Activated naive CD4-positive, alpha-beta T cell treated with anti-CD3 and anti-CD28 coated beads, Interleukin-2, amount 50 U/mL, for 16 hours (primary cell): Measurements from ENCODE around the gene PRPF40A.
A peak's percentile ranks its signal among the peaks of the same experiment; 100 is the strongest.
"Not testable (repeated sequence)": the region's sequence is repeated elsewhere in the genome, so short reads cannot be mapped to it uniquely, and the experiment has no call there.

Source experiments
- DNase-seq: peaks from one replicate; pipeline ENCODE4 v3.0.0-alpha.2; 2020

Gene PRPF40A

DNA sequence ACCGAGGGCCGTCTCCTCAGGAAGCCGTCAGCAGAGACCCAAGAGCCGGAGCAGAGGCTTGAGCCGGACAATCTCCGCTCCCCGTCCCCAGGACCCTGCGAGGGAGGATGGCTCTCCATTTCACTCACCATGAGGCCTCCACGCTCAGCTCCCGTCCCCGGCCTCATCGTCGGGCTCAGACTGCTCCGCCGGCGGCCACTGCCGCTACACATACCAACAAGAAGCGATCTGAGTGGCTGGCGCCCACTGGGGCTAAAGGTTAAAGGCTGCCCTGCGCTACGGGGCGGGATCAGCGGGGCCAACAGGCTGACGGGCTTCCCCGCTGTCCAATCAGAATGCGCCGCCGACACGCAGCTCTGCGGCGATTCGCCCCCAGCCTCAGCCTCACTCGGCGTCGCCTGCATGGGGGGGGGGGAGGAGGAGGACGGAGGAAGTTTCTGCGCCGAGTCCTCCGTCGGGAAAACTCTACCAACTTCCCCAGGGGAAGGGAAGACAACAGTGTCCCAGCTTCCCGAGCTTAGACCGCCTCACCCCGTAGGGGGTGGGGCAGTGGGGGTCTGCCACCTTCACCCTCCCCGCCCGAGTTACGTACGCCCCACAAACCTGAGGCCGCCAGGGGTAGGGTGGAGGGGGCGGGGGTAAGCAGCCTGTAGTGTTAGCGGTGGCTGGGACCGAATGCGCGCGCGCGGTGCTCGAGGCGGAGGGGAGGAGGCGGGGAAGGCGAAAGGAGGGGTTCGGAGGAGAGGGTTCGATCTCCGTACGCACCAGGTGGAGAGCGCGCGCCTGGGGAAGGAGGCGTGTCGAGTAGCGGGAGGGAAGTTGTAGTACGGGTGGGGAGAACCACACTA is at the start of gene PRPF40A:
Gene PRPF40A, minus strand, starts transcription at position 234 of the 848 bp plus-strand sequence. Its CDS starts 22 bp downstream, at position 212.
- peak; percentile 99 for DNase-seq

DNA sequence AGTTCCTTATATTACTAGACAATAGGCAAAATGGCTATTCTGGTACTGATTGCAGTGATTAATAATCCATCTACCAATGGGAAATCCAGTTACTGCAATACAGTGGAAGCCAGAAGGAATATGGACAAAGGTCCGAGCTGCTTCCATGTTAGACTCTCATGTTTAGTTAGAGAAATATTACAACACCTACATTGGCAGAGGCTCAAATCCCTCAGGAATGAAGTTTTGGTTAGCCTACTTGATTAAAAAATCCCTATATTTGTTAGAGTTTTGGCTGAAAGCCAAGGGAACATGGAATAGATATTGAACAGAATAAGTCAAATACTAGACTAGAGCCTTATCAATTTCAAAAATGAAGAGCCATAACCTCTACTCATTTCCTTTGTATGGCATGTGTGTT is 49.7 kb upstream of the PRPF40A start:
- no peak for DNase-seq

DNA sequence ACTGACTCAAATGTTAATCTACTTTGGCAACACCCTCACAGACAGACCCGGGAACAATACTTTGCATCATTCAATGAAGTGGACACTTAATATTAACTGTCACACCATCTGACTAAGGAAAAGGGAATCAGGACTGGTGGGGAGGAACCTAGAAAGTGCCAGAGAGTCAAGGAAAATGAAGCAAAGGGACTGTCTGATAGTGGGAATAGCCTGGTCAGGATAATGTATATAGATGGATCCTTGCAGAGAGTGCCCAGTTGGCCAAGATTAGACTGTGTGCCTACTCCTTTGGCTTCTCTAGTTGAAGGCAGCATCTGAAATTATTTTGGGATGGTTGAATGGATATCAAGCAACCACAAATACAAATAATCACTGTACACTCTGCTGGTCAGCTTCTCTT is 46.4 kb upstream of the PRPF40A start:
- no peak for DNase-seq

DNA sequence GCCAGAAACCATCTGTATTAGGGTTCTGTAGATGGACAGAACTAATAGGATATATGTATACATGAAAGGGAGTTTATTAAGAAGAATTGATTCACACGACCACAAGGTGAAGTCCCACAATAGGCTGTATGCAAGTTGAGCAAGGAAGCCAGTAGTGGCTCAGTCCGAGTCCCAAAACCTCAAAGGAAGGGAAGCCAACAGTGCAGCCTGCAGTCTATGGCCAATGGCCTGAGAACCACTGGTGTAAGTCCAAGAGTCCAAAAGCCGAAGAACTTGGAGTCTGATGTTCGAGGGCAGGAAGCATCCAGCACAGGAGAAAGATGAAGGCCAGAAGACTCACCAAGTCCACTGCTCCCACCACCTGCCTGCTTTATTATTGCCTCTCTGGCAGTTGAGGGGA is 45.9 kb upstream of the PRPF40A start:
- DNase-seq: not testable (repeated sequence)

DNA sequence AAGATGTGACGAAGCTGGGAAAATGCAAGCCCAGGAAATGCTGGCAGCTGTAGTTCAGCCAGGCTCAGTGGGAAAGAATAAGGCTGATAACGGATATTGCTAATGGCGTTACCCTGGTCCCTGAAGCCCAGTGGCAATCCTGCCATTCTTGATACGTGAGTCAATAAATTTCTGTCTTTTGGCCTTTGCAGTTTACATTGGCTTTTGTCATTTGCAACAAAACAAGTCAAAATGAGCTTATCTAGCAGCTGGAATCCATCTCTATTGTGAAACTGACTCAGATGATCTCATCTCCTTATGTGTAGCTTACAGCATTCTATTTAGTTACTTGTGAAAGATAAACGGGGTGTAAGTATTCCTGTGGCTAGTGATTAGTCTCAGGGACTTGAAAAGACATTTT is 44.9 kb upstream of the PRPF40A start:
- no peak for DNase-seq

DNA sequence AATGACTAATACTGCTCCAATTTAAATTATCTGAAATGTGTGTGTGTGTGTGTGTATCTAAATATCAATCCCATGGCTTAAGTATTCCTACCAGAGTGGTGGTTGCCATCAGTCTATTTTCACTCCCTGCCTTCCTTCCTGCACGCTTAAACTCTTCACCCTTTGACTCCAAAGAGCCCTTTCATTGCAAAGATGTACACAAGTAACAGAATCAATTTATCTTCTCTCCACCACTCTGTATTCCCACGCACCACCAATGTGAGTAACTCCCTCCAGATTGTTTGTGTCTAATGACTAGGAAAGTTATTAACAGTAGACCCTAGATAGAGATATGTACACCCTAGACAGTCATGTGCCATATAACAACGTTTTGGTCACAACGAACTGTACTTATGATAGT is 44.0 kb upstream of the PRPF40A start:
- DNase-seq: no peak

DNA sequence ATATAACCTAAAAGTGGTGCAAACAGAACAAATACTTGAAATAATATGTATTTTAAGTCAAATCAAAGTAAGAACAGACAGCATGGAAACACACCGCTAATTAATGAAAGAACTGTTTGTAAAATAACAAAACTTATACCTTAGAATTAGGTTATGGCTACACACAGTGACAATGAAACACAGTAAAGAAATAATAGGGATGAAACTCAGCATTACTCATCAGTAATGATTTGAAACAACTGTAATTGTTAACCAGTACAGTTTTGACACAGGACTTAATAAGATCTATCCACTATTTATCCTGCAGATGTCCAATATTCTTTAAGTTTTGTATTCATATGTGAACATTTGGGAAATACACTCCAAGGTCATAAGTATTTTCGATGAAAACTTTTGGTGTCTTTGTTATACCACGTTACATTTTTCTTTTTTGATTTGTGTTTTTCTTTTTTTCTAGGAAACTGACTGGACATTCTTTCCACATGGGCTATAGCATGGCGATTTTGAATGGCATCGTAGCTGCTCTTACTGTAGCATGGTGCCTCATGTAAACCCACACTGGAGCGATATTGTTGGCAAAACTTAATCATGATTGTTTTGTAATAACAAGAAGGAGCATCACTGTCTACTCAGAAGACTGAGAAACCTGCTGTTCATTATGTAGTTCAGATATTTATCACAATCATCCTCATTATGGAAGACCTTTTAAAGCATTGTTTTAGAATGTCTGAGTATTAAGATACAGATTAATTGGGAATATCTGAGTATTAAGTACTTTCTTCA is 42.2 kb upstream of the PRPF40A start:
- DNase-seq: no peak

DNA sequence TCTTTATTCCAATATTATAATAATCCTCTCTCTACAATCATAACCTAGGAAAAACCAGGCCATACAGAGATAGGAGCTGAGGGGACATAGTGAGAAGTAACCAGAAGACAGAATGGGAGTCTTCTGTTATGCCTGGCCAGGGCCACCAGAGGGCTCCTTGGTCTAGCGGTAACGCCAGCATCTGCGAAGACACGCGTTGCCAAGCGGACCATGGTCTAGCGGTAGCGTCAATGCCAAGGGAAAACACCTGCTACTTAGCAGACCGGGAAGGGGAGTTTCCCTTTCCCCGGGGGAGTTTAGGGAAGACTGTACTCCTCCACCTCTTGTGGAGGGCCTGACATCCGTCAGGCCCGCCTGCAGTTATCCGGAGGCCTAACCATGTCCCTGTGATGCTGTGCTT is 37.8 kb upstream of the PRPF40A start:
- no peak for DNase-seq

DNA sequence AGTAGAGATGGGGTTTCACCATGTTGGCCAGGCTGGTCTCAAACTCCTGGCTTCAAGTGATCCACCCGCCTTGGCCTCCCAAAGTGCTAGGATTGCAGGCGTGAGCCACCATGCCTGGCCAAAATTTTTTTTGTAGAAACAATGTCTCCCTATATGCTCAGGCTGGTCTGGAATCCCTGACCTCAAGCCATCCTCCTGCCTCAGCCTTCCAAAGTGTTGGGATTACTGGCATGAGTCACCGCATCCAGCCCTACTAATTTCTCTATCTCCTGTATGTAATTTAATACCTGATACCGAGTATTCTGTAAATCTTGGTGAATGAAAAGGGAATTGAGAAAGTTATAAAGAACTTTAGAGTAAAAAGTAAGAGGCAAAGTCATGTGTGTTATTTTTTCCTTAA is 30.5 kb upstream of the PRPF40A start:
- not testable (repeated sequence) for DNase-seq

DNA sequence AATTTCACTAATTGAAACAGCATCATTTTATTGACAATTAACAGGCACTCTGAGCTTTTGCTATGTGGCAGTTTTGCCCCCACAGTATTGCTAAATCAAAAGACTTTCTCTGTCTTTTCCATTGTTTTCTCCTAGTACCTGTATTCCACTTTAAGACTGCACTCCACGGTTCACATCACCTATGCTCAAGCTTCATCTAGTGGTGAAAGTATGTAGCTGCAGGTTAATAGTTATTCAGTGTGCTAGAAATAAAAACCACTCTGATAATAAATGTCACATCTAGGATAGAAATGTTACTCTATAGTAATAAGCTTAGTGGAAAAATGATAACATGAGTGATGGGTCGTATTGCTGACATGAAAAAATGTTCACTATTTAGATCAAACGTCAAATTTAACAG is 25.7 kb upstream of the PRPF40A start:
- no peak for DNase-seq

DNA sequence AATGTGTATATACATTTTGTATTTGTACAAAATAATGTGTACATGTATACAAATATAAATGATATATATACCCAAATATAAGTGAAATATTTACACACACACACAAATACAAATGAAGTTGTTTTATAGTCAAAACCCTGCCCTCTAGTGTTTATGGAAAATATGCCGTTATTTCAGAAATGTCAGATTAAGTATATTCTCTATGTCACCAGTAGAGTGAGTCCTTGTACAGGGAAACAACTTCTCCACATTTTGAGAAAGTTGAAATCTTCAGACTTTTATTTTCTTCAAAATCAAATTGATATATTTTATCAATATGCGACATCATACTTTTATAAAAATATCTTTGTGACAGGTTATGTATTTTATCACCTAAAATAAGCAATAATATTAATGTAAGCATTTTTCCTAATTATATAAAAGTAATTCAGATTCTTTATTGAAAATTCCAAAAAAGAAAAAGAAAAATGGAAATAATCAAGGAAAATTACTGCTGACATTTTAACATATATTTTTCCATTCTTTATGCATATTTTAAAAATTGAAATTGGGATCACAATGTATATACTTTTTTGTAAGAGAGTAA is 23.6 kb upstream of the PRPF40A start:
- no peak for DNase-seq

DNA sequence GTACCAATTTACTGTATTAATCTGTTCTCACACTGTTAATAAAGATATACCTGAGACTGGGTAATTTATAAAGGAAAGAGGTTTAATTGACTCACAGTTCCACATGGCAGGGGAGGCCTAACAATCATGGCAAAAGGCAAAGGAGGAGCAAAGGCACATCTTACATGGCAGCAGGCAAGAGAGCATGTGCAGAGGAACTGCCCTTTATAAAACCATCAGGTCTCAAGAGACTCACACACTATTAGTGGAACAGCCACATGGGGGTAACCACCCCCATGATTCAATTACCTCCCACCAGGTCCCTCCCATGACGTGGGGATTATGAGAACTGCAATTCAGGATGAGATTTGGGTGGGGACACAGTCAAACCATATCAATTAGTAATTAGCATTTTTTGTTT is 22.4 kb upstream of the PRPF40A start:
- not testable (repeated sequence) for DNase-seq

DNA sequence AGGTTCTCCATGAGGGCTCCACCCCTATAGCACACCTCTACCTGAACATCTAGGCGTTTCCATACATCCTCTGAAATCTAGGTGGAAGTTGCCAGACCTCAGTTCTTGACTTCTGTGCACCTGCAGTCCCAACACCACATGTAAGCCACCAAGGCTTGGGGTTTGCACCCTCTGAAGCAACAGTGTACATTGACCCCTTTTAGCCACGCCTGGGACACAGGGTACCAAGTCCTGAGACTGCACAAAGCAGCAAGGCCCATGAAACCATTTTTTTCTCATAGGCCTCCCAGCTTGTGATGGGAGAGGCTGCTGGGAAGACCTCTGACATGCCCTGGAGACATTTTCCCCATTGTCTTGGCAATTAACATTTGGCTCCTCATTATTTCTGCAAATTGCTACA is 21.2 kb upstream of the PRPF40A start:
- no peak for DNase-seq

DNA sequence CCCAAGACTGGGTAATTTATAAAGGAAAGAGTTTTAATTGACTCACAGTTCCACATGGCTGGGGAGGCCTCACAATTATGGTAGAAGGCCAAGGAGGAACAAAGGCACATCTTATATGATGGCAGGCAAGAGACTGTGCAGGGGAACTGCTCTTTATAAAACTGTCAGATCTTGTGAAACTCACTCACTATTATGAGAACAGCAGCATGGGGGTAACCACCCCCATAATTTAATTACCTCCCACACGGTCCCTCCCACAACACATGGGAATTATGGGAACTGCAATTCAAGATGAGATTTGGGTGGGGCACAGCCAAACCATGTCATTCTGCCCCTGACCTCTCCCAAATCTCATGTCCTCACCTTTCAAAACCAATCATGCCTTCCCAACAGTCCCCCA is 20.2 kb upstream of the PRPF40A start:
- DNase-seq: not testable (repeated sequence)

DNA sequence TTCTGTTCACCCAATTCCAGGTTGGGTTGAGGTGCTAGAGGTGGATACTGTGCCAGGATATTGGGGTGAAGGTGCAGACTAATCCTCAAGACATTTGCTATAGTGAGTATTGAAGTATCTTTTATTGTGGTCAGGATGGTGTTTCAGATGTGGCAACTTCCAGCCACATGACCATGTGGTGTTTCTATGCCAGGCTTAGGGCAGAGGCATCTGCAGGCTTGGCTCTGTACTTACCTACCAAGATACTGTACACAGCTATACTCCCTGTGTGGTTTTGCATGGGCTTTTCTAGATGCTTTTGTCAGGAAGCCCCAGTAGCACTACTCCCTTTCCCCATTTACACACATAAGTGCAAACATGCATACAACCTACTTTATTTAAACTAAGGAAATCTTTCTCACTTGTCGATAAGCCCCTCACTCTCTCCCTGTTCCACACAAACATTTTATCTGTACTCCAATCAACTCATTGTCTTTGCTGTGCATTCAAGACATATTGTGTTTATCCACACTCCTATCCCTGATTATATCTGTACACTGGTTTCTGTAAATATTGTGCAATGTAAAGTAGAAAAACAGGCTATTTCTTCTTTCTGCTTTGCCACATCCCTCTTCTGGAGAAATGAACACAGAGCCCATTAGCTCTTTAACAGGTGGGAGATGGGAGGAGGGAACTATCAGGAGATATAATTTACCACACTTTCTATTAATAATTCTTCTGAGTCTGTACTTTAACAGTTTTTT is 13.5 kb upstream of the PRPF40A start:
- no peak for DNase-seq

DNA sequence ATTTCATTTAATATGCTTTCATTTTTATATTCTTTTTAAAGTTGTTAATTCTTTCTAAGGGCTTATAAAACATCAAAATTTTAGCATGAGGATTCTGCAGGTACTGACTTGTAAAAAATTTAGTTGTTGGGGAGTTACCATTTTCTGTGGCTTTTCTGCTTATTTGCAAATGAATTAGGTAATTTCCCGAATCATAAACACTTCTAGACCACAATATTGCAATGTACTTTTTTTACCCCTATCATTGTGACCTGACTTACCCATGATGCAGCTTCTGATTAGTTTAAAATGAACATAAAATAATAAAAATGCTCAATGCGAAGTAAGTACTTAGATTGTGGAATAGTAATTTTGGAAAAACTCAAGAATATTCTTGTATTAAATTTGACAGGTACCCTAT is 12.6 kb upstream of the PRPF40A start:
- DNase-seq: no peak

DNA sequence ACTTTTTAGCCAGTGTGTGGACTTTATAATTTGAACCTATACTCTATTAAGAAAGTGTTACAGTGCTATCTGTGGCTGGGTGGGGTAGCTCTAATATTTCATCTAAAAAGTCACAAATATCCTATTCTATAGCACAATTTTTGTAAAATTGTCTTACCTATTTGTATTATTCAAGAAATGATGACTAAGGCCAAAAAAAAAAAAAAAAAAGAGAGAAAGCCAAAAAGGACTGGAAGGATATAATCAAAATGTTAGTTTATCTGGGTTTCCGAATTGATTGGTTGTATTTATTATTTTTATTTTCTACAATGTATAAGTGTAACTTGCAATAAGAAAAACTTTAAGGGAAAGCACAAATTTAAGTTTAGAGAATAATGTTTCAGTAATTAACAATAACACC is 6.7 kb upstream of the PRPF40A start:
- no peak for DNase-seq

DNA sequence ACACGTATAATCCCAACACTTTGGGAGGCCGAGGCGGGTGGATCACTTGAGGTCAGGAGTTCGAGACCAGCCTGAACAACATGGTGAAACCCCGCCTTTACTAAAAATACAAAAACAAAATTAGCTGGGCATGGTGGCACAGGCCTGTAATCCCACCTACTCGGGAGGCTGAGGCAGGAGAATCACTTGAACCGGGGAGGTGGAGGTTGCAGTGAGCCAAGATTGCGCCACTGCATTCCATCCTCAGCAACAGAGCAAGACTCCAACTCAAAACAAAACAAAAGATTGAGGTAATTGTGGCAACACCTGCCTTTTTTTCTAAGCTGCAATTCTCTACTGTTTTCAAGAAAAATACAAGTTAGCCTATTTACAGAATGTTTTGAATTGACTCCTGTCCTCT is 5.4 kb upstream of the PRPF40A start:
- not testable (repeated sequence) for DNase-seq

DNA sequence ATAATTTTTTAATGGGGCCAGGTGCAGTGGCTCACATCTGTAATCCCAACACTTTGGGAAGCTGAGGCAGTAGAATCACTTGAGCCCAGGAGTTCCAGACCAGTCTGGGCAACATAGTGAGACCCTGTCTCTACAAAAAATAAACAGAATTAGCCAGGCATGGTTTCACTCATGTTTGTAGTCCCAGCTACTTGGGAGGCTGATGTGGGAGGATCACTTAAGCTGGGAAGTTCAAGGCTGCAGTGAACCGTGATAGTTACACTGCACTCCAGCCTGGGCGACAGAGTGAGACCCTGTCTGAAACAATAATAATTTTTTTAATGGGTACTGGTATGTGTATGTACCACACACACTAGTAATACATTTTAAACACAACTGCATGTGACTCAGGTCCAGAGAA is 3.5 kb upstream of the PRPF40A start:
- DNase-seq: no peak

DNA sequence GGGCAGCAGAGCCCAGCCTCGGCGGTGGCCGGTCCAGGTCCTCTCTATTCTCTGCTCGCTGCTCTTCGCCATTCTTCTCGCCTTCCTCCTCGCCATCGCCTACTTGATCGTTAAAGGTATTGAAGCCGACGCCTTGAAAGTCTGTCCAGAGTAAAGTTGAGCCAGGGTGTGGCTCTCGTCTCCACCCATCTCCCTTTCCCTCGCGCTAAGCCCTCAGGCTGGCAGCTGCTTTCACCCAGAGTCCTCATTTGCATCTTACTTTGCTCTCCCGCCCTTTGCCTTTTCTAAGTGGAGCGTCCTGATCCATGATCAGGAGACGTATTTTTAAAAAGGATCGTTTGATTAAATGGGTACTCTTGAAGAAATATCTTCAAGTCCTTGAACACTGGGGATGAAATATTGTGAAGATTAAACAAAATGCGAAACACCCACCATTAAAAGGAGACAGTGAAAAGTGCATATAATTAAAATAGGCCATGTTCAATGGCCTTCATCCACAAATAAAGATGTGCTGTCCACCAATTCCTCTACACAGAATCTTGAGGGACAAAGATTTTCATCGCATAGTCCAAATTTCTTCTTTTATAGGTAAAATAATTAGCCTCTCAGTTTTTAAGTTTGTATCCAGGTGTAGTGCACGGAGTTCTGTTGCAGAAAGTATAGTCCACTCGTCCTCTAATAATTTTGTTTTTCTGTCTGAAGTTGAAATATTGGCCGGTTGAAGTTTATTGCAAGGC is 1.8 kb upstream of the PRPF40A start:
- DNase-seq: no peak

DNA sequence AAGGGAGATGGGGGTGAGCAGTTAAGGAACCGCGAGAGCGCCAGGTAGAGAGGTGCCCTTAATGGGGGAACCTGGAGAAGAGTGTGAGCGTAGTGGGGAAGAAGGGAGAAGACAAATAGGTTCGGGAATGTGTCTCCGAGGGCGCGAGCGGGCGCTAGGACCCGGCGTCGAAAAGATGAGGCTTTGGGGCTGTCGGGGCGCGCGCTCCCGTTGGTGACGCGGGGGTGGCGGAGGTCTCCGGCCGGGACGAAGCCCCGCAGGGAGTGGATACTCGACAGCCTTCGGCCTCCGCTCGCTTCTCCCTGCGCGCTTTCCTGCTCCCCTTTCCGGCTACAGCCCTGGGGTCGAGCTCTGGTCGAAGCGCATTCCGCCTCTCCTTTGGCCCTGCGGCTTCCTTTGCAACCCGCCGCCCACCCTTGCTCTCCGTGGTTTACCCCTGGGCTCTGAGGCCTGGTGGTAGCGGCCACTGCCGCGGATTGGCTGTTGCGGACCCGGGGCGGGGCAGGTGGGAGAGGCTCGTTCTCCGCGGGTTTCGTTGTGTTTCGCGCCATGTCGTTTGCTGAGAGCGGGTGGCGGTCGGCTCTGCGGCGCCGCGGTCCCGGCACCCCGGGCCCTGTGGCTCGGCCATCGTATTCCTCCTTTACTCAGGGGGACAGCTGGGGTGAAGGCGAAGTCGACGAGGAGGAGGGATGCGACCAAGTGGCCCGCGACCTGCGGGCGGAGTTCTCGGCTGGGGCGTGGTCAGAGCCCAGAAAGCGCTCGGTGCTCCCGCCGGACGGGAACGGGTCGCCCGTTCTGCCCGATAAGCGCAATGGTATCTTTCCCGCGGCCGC is 1.0 kb upstream of the PRPF40A start, which contains the start of gene ARL6IP6:
Gene ARL6IP6, plus strand, starts transcription at position 545 of the 833 bp plus-strand sequence. Its CDS starts 5 bp downstream, at position 550.
- peak; percentile 95 for DNase-seq
